Esophagus squamous epithelium (tissue), 4 donors: ENCODE results near the gene BPTF.

Experiments
- CTCF ChIP-seq, 6 experiments: fragments of 450-650 bp in 4 of 6; fragments of 200-600 bp in 2 of 6; sonication (generic) in 2 of 6; IDR thresholded peaks; one replicate each; pipeline ENCODE4 v1.5.1; 2016 to 2019; ENCODE audit warnings: antibody characterized with exemption in 6 of 6, mild to moderate bottlenecking in 4 of 6, moderate library complexity in 4 of 6
- POLR2A ChIP-seq, 4 donors: fragments of 450-650 bp; IDR thresholded peaks; one replicate each; pipeline ENCODE4 v1.6.1; 2017; ENCODE audit warnings: antibody characterized with exemption in 4 of 4, mild to moderate bottlenecking in 4 of 4, moderate library complexity in 3 of 4

GRCh38 chr17:67922503-67922902 is 97.2 kb downstream of the BPTF start:
- TF ChIP-seq POLR2A (IDR thresholded peaks at IDR 0.05) (no peak), CTCF (IDR thresholded peaks at IDR 0.05) (no peak)
